SK-N-SH (cell line): ENCODE measurements around the gene NHERF2. TPM values are rescaled to one million over a fixed set of nuclear protein-coding genes. Genes with fewer than 3 reads are reported as not detected.

Source experiments
- CTCF ChIA-PET: fragments of 300-600, 350-600 bp; formaldehyde crosslinking; extraction: SDS; loops from one replicate; lab custom pipeline; 2021; lab: Yijun Ruan, JAX
- POLR2A ChIA-PET: fragments of 350-600 bp; sonication (Branson Sonifier 250); formaldehyde crosslinking; extraction: SDS; loops from one replicate; lab custom pipeline; 2020; ENCODE audit warnings: antibody characterized with exemption, inconsistent platforms; lab: Yijun Ruan, JAX
- DNase-seq: peaks from one replicate; pipeline ENCODE4 v3.0.0; 2012
- H2AFZ ChIP-seq: fragments of 200-600 bp; sonication (generic); 2 replicates; pipeline ENCODE4 v1.8.1; 2016; ENCODE audit warnings: antibody characterized with exemption, mild to moderate bottlenecking, low read depth
- H3F3A ChIP-seq: fragments of 200-600 bp; sonication (generic); replicated peaks from 2 replicates; pipeline ENCODE3; 2016; ENCODE audit warnings: antibody characterized with exemption, mild to moderate bottlenecking; ENCODE audit not compliant: insufficient read depth
- H3K27ac ChIP-seq, 2 experiments: fragments of 200-500 bp in 1 of 2; fragments of 200-600 bp in 1 of 2; sonication (Bioruptor generic) in 1 of 2; sonication (generic), shearing (Covaris generic) in 1 of 2; 2 replicates each; pipeline versions ENCODE4 v1.5.1 to v1.6.1; 2014 to 2016; ENCODE audit warnings: low read depth in 2 of 2, inconsistent platforms in 1 of 2, low read length in 1 of 2, mild to moderate bottlenecking in 1 of 2, mixed read lengths in 1 of 2
- H3K27me3 ChIP-seq: fragments of 200-600 bp; sonication (generic), shearing (Covaris generic); 2 replicates; pipeline ENCODE4 v1.6.1; 2016; ENCODE audit warnings: mixed run types; ENCODE audit not compliant: insufficient read depth
- H3K36me3 ChIP-seq, 2 experiments: fragments of 200-500 bp in 1 of 2; fragments of 200-600 bp in 1 of 2; sonication (Bioruptor generic) in 1 of 2; sonication (generic) in 1 of 2; replicated peaks in 1 of 2; 2 replicates each; pipeline versions ENCODE3 to v1.5.1; 2014 to 2016; ENCODE audit warnings: low read length in 1 of 2, mild to moderate bottlenecking in 1 of 2; ENCODE audit not compliant: insufficient read depth in 2 of 2, control insufficient read depth in 1 of 2
- H3K4me1 ChIP-seq, 2 experiments: fragments of 200-500 bp in 1 of 2; fragments of 200-600 bp in 1 of 2; sonication (Bioruptor generic) in 1 of 2; sonication (generic), shearing (Covaris generic) in 1 of 2; 2 replicates each; pipeline versions ENCODE4 v1.5.1 to v1.6.1; 2014 to 2016; ENCODE audit warnings: low read depth in 1 of 2, low read length in 1 of 2, mixed run types in 1 of 2; ENCODE audit not compliant: insufficient read depth in 2 of 2, control insufficient read depth in 1 of 2
- H3K4me2 ChIP-seq: fragments of 200-600 bp; sonication (generic), shearing (Covaris generic); 2 replicates; pipeline ENCODE4 v1.6.1; 2017; ENCODE audit warnings: mixed run types
- H3K4me3 ChIP-seq, 2 experiments: fragments of 200-500 bp in 1 of 2; fragments of 200-600 bp in 1 of 2; sonication (Bioruptor generic) in 1 of 2; sonication (generic), shearing (Covaris generic) in 1 of 2; 2 replicates each; pipeline versions ENCODE4 v1.5.1 to v1.8.1; 2014 to 2016; ENCODE audit warnings: low read depth in 2 of 2, inconsistent platforms in 1 of 2, low read length in 1 of 2, mild to moderate bottlenecking in 1 of 2, mixed read lengths in 1 of 2, moderate library complexity in 1 of 2
- H3K79me2 ChIP-seq: fragments of 200-600 bp; sonication (generic); 2 replicates; pipeline ENCODE4 v1.8.1; 2017; ENCODE audit warnings: mild to moderate bottlenecking; ENCODE audit not compliant: insufficient read depth
- H3K9ac ChIP-seq: fragments of 200-600 bp; sonication (generic); 2 replicates; pipeline ENCODE4 v1.6.1; 2017; ENCODE audit warnings: mixed run types
- H3K9me2 ChIP-seq: fragments of 200-600 bp; sonication (generic); 2 replicates; pipeline ENCODE4 v1.6.1; 2017; ENCODE audit warnings: mixed run types
- H3K9me3 ChIP-seq: fragments of 200-600 bp; sonication (generic); 2 replicates; pipeline ENCODE4 v1.6.1; 2017; ENCODE audit warnings: mixed run types, mild to moderate bottlenecking, moderate library complexity
- H4K20me1 ChIP-seq: fragments of 200-600 bp; sonication (generic); 2 replicates; pipeline ENCODE4 v1.6.1; 2017; ENCODE audit warnings: mild to moderate bottlenecking, mixed run types; ENCODE audit not compliant: insufficient read depth
- CTCF ChIP-seq: fragments of 200-600 bp; sonication (generic); IDR thresholded peaks from 2 replicates; pipeline ENCODE4 v1.6.1; 2017; ENCODE audit warnings: antibody characterized with exemption, mild to moderate bottlenecking, moderate library complexity
- MXI1 ChIP-seq: IDR thresholded peaks from 2 replicates; pipeline ENCODE4 v1.6.1; 2012; ENCODE audit warnings: mild to moderate bottlenecking, low read depth, low read length, improper control_type of control experiment
- REST ChIP-seq: IDR thresholded peaks from 2 replicates; pipeline ENCODE4 v1.6.1; 2012; ENCODE audit warnings: mild to moderate bottlenecking, low read depth, low read length, moderate library complexity
- WGBS: methylation state at CpG from one replicate; pipeline ENCODE4 v1.1.6; 2017; ENCODE audit warnings: low lambda C conversion rate; 5-methylcytosine and 5-hydroxymethylcytosine counted together
- polyA plus RNA-seq, 3 experiments: library from polyadenylated mRNA; depleted of rRNA; stranded (reverse); fragments of >200 nt; gene quantifications; 2 replicates each; pipeline ENCODE4 v1.2.3, GENCODE V29; 2012

Gene NHERF2
- polyA plus RNA-seq, 1 of the 3 experiments (the other 2 are of a cell fraction) = 53.8 TPM

- Histone ChIP-seq H3K27ac (no peak within 1 kb of the TSS), H3K9me3 (no peaks in the 10 kb centered on the region), H3K27me3 (peaks cover 4% of the 10 kb centered on the region; the same call in 1 of the 2 replicates), H3F3A (peaks cover 5% of the 10 kb centered on the region), H2AFZ (no peak within 1 kb of the TSS), H3K9me2 (no peaks in the 10 kb centered on the region), H3K36me3 (no peaks in the 10 kb centered on the region), H3K4me3 (no peak within 1 kb of the TSS), H3K4me2 (no peak within 1 kb of the TSS), H3K9ac (no peak within 1 kb of the TSS), H3K4me1 (peaks cover 0 to 14% of the 10 kb centered on the region in 2 experiments; a peak in 1 of 4 replicates), H3K79me2 (no peaks in the 10 kb centered on the region)
- ChIA-PET CTCF (interaction anchor here (1.3 to 2.1 kb wide), 2 partner anchors 8 to 120 kb away, joined by 5 to 15 read pairs; no protein-coding TSS in a partner anchor), POLR2A (no interaction called here)
- WGBS = 59% methylated on average over 15 of the region's 33 CpGs
- DNase-seq = peak; percentile 68
- TF ChIP-seq REST = no peak
- TF ChIP-seq, all 33 proteins: peak for 0
- H4K20me1 ChIP-seq = no peaks in the 10 kb centered on the region
These were observed 7.2 kb upstream of the NHERF2 start, which contains the start of gene NPW for GRCh38 chr16:2019518-2019920. TSS of gene NPW (plus strand) at chr16:2019785.

GRCh38 chr16:2019921-2020831 lies 6.5 kb upstream of the NHERF2 start:
- 26% methylated on average over 44 of the region's 96 CpGs for WGBS
- H3K4me2 ChIP-seq = no peak overlapping the region
- POLR2A ChIA-PET = interaction anchor here (1.0 kb wide), 1 partner anchor 135 kb away, joined by 3 read pairs; the partner anchor contains the start of gene TRAF7

More at GRCh38 chr16:2019921-2020831, 6.5 kb upstream of the NHERF2 start:
- TF ChIP-seq CTCF (no peak), MXI1 (0 out of 2 replicates have a peak, but pooled peaks have one; percentile 26)
- Histone ChIP-seq H3K36me3 (no peaks in the 10 kb centered on the region), H3K9me2 (no peaks in the 10 kb centered on the region), H3K4me3 (no peak overlapping the region), H3K4me1 (peaks cover 0 to 14% of the 10 kb centered on the region in 2 experiments; a peak in 1 of 4 replicates), H3K27ac (no peak overlapping the region), H3K79me2 (no peaks in the 10 kb centered on the region), H3K9ac (no peak overlapping the region), H4K20me1 (no peaks in the 10 kb centered on the region), H3F3A (peaks cover 5% of the 10 kb centered on the region), H2AFZ (no peak overlapping the region), H3K27me3 (peaks cover 4% of the 10 kb centered on the region; the same call in 1 of the 2 replicates), H3K9me3 (no peaks in the 10 kb centered on the region)
- CTCF ChIA-PET = interaction anchor here (0.9 to 2.1 kb wide), 3 partner anchors 9 to 120 kb away, joined by 5 to 15 read pairs (median 5); no protein-coding TSS in a partner anchor
- DNase-seq = peak; percentile 68
